ENCODE measurements around the gene HECTD4.
"Not testable (repeated sequence)": the region's sequence is repeated elsewhere in the genome, so short reads cannot be mapped to it uniquely, and the experiment has no call there.

HECTD4 gene

GRCh38 chr12:112406519-112407488 is 24.6 kb upstream of the HECTD4 start:
- H3K4me3 ChIP-seq (ENCODE audit: low read depth, low read length), result peak overlapping the region; percentile 45
- DNase-seq (ENCODE audit: low read depth), result no peak
- TF ChIP-seq, protein P1, sequence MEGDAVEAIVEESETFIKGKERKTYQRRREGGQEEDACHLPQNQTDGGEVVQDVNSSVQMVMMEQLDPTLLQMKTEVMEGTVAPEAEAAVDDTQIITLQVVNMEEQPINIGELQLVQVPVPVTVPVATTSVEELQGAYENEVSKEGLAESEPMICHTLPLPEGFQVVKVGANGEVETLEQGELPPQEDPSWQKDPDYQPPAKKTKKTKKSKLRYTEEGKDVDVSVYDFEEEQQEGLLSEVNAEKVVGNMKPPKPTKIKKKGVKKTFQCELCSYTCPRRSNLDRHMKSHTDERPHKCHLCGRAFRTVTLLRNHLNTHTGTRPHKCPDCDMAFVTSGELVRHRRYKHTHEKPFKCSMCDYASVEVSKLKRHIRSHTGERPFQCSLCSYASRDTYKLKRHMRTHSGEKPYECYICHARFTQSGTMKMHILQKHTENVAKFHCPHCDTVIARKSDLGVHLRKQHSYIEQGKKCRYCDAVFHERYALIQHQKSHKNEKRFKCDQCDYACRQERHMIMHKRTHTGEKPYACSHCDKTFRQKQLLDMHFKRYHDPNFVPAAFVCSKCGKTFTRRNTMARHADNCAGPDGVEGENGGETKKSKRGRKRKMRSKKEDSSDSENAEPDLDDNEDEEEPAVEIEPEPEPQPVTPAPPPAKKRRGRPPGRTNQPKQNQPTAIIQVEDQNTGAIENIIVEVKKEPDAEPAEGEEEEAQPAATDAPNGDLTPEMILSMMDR (conservative IDR thresholded peaks at IDR 0.05; ENCODE audit: low read depth, low read length), result no peak

GRCh38 chr12:112401903-112402498 is 19.8 kb upstream of the HECTD4 start:
- no peak overlapping the region for H3K4me3 ChIP-seq (ENCODE audit: low read depth, low read length)
- TF ChIP-seq, protein P1 (conservative IDR thresholded peaks at IDR 0.05; ENCODE audit: low read depth, low read length), result no peak
- DNase-seq (ENCODE audit: low read depth), result no peak

DNA sequence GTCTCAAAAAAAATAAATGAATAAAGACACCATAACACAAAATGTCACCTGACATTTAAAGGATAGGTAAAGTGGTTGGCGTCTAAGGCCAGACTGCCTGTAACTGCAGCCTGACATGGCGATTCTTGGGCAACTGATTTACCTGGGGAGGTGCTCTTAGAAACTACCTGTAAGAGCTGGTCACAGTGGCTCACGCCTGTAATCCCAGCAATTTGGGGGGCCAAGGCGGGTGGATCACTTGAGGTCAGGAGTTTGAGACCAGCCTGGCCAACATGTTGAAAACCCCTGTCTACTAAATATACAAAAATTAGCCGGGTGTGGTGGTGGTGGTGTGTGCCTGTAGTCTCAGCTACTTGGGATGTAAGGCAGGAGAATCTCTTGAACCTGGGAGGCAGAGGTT is 18.8 kb upstream of the HECTD4 start:
- TF ChIP-seq, protein P1 (conservative IDR thresholded peaks at IDR 0.05; ENCODE audit: low read depth, low read length), result no peak
- H3K4me3 ChIP-seq (ENCODE audit: low read depth, low read length), result no peak overlapping the region
- no peak for DNase-seq (ENCODE audit: low read depth)

GRCh38 chr12:112393328-112393727 is 11.1 kb upstream of the HECTD4 start:
- TF ChIP-seq, protein P1 (conservative IDR thresholded peaks at IDR 0.05; ENCODE audit: low read depth, low read length), result no peak

DNA sequence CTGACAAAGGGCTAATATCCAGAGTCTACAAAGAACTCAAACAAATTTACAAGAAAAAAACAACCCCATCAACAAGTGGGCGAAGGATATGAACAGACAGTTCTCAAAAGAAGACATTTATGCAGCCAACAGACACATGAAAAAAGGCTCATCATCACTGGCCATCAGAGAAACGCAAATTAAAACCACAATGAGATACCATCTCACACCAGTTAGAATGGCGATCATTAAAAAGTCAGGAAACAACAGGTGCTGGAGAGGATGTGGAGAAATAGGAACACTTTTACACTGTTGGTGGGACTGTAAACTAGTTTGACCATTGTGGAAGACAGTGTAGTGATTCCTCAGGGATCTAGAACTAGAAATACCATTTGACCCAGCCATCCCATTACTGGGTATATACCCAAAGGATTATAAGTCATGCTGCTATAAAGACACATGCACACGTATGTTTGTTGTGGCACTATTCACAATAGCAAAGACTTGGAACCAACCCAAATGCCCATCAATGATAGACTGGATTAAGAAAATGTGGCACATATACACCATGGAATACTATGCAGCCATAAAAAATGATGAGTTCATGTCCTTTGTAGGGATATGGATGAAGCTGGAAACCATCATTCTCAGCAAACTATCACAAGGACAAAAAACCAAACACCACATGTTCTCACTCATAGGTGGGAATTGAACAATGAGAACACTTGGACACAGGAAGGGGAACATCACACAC is 7.9 kb upstream of the HECTD4 start:
- not testable (repeated sequence) for H3K4me3 ChIP-seq (ENCODE audit: low read depth, low read length); DNase-seq (ENCODE audit: low read depth)

More at GRCh38 chr12:112393328-112393727, 11.1 kb upstream of the HECTD4 start:
- no peak overlapping the region for H3K4me3 ChIP-seq (ENCODE audit: low read depth, low read length)
- DNase-seq (ENCODE audit: low read depth), result no peak

GRCh38 chr12:112389228-112389627 is 7.0 kb upstream of the HECTD4 start:
- TF ChIP-seq, protein P1 (conservative IDR thresholded peaks at IDR 0.05; ENCODE audit: low read depth, low read length), result no peak
- no peak for DNase-seq (ENCODE audit: low read depth)
- H3K4me3 ChIP-seq (ENCODE audit: low read depth, low read length), result no peak overlapping the region

GRCh38 chr12:112386726-112387125 is 4.5 kb upstream of the HECTD4 start:
- TF ChIP-seq, protein P1 (conservative IDR thresholded peaks at IDR 0.05; ENCODE audit: low read depth, low read length), result no peak
- no peak overlapping the region for H3K4me3 ChIP-seq (ENCODE audit: low read depth, low read length)
- DNase-seq (ENCODE audit: low read depth), result peak; percentile 93
